Measurements from ENCODE around the gene UBE3A.
"Not testable (repeated sequence)": the region's sequence is repeated elsewhere in the genome, so short reads cannot be mapped to it uniquely, and the experiment has no call there.

The UBE3A gene

GRCh38 chr15:25464784-25465183 lies 26.0 kb upstream of the UBE3A start:
- Histone ChIP-seq H3K36me3 (ENCODE audit: control insufficient read depth, insufficient read depth, low read length) (no peaks in the 10 kb centered on the region), H3K27me3 (replicated peaks; ENCODE audit: control insufficient read depth, insufficient read depth, low read length) (no peaks in the 10 kb centered on the region), H3K4me3 (replicated peaks; ENCODE audit: low read depth, low read length) (no peak overlapping the region)
- DNase-seq (ENCODE audit: extremely low read depth, insufficient read length), result no peak
- TF ChIP-seq, protein P1, sequence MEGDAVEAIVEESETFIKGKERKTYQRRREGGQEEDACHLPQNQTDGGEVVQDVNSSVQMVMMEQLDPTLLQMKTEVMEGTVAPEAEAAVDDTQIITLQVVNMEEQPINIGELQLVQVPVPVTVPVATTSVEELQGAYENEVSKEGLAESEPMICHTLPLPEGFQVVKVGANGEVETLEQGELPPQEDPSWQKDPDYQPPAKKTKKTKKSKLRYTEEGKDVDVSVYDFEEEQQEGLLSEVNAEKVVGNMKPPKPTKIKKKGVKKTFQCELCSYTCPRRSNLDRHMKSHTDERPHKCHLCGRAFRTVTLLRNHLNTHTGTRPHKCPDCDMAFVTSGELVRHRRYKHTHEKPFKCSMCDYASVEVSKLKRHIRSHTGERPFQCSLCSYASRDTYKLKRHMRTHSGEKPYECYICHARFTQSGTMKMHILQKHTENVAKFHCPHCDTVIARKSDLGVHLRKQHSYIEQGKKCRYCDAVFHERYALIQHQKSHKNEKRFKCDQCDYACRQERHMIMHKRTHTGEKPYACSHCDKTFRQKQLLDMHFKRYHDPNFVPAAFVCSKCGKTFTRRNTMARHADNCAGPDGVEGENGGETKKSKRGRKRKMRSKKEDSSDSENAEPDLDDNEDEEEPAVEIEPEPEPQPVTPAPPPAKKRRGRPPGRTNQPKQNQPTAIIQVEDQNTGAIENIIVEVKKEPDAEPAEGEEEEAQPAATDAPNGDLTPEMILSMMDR (IDR thresholded peaks at IDR 0.05; ENCODE audit: insufficient read depth, low read length, poor library complexity, severe bottlenecking), result no peak

GRCh38 chr15:25464383-25464782 lies 25.6 kb upstream of the UBE3A start:
- Histone ChIP-seq H3K27me3 (replicated peaks; ENCODE audit: control insufficient read depth, insufficient read depth, low read length) (no peaks in the 10 kb centered on the region), H3K4me3 (replicated peaks; ENCODE audit: low read depth, low read length) (no peak overlapping the region), H3K36me3 (ENCODE audit: control insufficient read depth, insufficient read depth, low read length) (no peaks in the 10 kb centered on the region)
- DNase-seq (ENCODE audit: extremely low read depth, insufficient read length), result no peak
- TF ChIP-seq, protein P1 (IDR thresholded peaks at IDR 0.05; ENCODE audit: insufficient read depth, low read length, poor library complexity, severe bottlenecking), result no peak

GRCh38 chr15:25456196-25456595 lies 17.4 kb upstream of the UBE3A start:
- Histone ChIP-seq H3K4me3 (replicated peaks; ENCODE audit: low read depth, low read length) (no peak overlapping the region), H3K36me3 (ENCODE audit: control insufficient read depth, insufficient read depth, low read length) (no peaks in the 10 kb centered on the region)
- TF ChIP-seq, protein P1 (IDR thresholded peaks at IDR 0.05; ENCODE audit: insufficient read depth, low read length, poor library complexity, severe bottlenecking), result no peak

DNA sequence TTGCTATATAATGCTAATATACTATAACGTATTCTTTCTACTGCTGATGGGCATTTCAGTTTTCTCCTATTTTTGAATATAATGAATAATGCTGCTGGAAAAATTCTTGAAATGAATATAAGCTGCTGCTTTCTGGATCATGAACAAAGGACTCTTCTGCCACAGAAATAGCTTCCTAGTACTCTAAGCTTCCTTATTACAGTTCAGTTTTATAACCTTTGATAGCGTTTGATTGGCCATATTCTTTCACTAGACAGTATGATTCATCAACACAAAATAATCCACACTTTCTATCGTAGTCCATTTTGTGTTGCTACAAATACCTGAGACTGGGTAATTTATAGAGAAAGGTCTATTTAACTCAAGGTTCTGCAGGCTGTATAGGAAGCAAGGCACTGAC lies 16.4 kb upstream of the UBE3A start:
- TF ChIP-seq, protein P1 (IDR thresholded peaks at IDR 0.05; ENCODE audit: insufficient read depth, low read length, poor library complexity, severe bottlenecking), result no peak

More at GRCh38 chr15:25456196-25456595, 17.4 kb upstream of the UBE3A start:
- no peak for DNase-seq (ENCODE audit: extremely low read depth, insufficient read length)
- no peaks in the 10 kb centered on the region for H3K27me3 ChIP-seq (replicated peaks; ENCODE audit: control insufficient read depth, insufficient read depth, low read length)

DNA sequence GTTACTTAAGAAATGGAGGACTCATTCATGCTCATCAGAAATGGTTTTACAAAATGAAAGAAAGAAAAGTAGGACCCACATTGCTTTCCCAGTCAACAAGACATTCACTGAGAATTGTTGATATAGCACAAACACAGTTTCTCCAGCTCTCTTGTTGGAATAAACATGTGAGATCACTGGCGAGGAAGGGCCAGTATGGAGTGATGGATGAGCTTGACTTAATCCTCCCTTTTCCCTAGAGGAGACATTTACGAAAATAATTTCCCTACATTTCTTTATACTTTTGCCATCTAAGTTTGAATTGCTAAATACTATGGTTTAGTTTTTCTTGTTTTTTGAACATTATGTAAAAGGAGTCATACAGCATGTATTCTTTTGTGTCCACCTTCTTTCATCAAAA lies 15.9 kb upstream of the UBE3A start:
- H3K4me3 ChIP-seq (replicated peaks; ENCODE audit: low read depth, low read length), result no peak overlapping the region
- no peak for DNase-seq (ENCODE audit: extremely low read depth, insufficient read length)
- TF ChIP-seq, protein P1 (IDR thresholded peaks at IDR 0.05; ENCODE audit: insufficient read depth, low read length, poor library complexity, severe bottlenecking), result no peak

More for the DNA sequence above, 16.4 kb upstream of the UBE3A start:
- Histone ChIP-seq H3K4me3 (replicated peaks; ENCODE audit: low read depth, low read length) (no peak overlapping the region), H3K36me3 (ENCODE audit: control insufficient read depth, insufficient read depth, low read length) (no peaks in the 10 kb centered on the region), H3K27me3 (replicated peaks; ENCODE audit: control insufficient read depth, insufficient read depth, low read length) (no peaks in the 10 kb centered on the region)
- no peak for DNase-seq (ENCODE audit: extremely low read depth, insufficient read length)

DNA sequence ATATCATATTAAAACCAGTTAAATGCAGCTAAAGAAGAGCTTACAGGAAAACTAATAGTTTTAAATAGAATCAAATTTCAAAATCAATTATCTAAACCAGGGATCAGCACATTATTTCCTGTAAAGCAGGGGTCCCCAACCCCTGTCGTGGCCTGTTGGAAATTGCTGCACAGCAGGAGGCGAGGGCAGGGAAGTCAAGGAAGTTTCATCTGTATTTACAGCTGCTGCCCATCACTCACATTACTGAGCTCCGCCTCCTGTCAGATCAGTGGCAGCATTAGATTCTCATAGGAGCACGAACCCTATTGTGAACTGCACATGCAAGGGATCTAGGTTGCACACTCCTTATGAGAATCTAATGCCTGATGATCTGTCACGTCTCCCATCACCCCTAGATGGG lies 14.4 kb upstream of the UBE3A start:
- H3K4me3 ChIP-seq (replicated peaks; ENCODE audit: low read depth, low read length); H3K36me3 ChIP-seq (ENCODE audit: control insufficient read depth, insufficient read depth, low read length); H3K27me3 ChIP-seq (replicated peaks; ENCODE audit: control insufficient read depth, insufficient read depth, low read length); DNase-seq (ENCODE audit: extremely low read depth, insufficient read length): not testable (repeated sequence)

More for the DNA sequence above, 15.9 kb upstream of the UBE3A start:
- no peaks in the 10 kb centered on the region for H3K27me3 ChIP-seq (replicated peaks; ENCODE audit: control insufficient read depth, insufficient read depth, low read length)
- no peaks in the 10 kb centered on the region for H3K36me3 ChIP-seq (ENCODE audit: control insufficient read depth, insufficient read depth, low read length)
